GM19043 (cell line): ENCODE measurements around the gene SLC7A5.
"Not testable (repeated sequence)": the region's sequence is repeated elsewhere in the genome, so short reads cannot be mapped to it uniquely, and the experiment has no call there.

ENCODE experiments used
- ATAC-seq: cut with Tn5 transposase; IDR thresholded peaks from one replicate; pipeline ENCODE4 v1.9.1; 2021; ENCODE audit warnings: low read depth; ENCODE audit not compliant: unreplicated experiment

SLC7A5 gene

GRCh38 chr16:87869061-87869878 is at the start of gene SLC7A5:
Gene SLC7A5, minus strand, starts transcription at chr16:87869507. Its CDS starts 85 bp downstream, at chr16:87869422.
- not testable (repeated sequence) for ATAC-seq

- no peak for ATAC-seq
Observed at GRCh38 chr16:87918338-87918737, 49.0 kb upstream of the SLC7A5 start.

- no peak for ATAC-seq
Observed at GRCh38 chr16:87917503-87917902, 48.2 kb upstream of the SLC7A5 start.

DNA sequence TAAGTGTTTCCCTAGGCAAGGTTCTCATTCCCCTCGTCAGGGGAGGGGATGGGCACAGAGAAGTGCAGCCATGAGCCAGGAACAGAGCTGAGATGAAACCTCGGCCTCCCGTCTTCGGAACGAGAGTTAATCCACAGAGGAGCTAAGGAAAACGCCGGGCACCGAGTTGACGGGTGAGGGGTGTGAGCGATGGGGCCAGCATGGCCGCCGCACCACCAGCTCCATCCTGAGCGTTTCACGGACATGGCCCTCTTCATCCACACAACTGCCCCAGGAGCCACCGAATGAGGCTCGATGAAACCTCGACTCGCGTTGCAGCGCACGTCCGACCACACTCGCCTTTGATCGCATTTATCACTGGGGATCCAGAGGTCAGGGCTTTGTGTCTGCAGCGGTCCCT is 45.5 kb upstream of the SLC7A5 start:
- no peak for ATAC-seq

DNA sequence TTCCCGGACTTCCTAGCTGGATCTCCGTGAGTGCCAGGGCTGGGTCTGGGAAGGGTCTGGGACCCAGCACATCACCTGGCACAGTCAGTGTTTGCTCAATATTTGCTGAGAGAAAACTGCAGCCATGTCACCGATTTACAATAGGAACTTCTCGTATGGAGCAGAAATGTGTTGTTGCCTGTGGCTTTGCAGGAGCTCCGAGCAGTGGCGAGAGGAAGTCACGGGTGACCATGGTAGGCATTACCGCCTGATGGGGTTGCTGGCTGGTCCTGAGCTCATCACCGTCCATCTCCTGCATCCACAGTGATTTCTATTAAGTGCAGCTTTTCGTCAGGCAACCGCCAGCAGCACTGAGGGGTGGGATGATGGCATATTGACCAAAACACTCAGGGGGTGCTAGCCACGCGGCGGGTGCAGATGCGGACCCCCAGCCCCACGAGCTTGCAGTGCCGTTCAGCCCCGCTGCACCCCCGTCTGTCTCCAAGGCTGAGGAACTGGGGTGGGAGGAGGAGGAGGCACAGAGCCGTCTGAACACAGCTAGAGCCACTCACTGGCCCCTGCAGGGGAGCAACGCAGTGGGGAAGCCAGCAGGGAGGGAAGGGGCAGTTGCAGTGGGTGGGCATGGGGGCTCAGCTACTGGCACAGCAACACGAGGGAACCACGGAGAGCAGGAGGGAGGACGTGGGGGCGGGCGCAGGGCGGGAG is 44.9 kb upstream of the SLC7A5 start:
- ATAC-seq = not testable (repeated sequence)

DNA sequence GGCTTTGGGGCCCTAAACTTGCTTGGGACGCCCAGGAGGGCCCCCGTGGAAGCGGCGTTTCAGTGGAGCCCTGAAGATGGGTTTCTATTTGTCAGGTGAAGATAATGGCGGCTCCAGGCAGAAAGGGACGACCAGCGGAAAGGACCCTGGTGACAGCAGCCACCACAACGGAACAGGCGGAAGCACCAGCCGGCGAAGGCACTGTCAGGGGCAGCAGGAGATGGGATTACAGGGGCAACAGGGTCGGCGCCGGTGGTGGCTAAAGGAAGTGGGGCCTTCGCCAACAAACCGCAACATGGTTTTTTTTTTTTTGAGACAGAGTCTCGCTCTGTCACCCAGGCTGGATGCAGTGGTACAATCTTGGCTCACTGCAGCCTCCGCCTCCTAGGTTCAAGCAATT is 43.4 kb upstream of the SLC7A5 start:
- ATAC-seq = not testable (repeated sequence)

GRCh38 chr16:87911106-87911763 is 41.9 kb upstream of the SLC7A5 start:
- ATAC-seq = not testable (repeated sequence)

DNA sequence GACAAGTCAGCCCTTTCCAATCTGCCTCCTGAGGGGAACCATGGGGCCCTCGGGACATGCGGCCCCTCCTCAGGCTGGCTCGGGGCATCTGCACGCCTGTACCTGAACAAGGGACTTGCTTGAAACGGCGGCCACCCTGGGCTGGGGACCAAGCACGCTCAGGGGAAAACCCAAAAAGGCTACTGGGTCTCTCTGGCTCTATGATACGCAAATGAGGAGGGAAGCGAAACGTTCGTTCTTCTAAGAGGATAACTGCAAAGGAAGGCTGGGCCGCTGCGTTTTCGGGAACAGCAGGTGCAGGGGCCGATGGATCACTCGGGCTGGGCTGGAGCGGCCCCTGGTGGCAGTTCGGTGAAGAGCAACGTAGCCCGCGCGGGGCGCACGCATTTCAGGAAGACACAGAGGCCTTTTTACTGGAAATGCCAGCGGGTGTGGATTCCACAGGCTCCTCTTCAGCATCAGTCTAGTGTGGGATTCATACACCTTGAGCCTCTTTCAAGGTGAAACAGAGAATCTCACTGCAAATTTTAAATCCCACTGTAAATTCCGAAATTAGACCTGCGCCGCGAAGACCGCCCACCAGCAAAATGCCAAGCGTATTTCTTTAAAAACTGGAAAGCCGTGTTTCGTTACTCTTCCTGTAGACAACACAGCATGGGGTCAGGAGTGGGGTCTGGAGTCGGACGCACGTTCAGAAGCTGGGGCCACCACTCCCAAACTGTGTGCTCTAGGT is 40.1 kb upstream of the SLC7A5 start:
- peak; percentile 81 for ATAC-seq

GRCh38 chr16:87908101-87908500 is 38.8 kb upstream of the SLC7A5 start:
- ATAC-seq = not testable (repeated sequence)

DNA sequence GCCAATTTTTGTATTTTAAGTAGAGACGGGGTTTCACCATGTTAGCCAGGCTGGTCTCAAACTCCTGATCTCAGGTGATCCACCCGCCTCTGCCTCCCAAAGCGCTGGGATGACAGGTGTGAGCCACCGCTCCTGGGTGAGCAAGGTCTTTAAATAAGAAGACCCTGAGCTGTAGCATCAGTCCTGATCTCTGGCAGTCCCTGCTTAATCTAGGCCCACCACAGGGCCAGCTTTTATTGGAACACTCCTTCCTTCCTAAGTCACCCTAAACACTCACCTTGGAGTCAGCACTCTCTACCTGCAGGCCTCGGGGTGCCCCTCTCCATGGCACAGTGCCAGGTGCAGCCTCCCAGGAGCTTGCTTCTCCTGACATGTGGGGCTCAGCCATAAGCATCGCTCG is 36.2 kb upstream of the SLC7A5 start:
- not testable (repeated sequence) for ATAC-seq

GRCh38 chr16:87904963-87905362 is 35.7 kb upstream of the SLC7A5 start:
- ATAC-seq = not testable (repeated sequence)

GRCh38 chr16:87900489-87900888 is 31.2 kb upstream of the SLC7A5 start:
- not testable (repeated sequence) for ATAC-seq

- no peak for ATAC-seq
Observed at GRCh38 chr16:87897521-87898505, 28.5 kb upstream of the SLC7A5 start.

GRCh38 chr16:87896924-87897520 is 27.7 kb upstream of the SLC7A5 start:
- ATAC-seq = not testable (repeated sequence)

DNA sequence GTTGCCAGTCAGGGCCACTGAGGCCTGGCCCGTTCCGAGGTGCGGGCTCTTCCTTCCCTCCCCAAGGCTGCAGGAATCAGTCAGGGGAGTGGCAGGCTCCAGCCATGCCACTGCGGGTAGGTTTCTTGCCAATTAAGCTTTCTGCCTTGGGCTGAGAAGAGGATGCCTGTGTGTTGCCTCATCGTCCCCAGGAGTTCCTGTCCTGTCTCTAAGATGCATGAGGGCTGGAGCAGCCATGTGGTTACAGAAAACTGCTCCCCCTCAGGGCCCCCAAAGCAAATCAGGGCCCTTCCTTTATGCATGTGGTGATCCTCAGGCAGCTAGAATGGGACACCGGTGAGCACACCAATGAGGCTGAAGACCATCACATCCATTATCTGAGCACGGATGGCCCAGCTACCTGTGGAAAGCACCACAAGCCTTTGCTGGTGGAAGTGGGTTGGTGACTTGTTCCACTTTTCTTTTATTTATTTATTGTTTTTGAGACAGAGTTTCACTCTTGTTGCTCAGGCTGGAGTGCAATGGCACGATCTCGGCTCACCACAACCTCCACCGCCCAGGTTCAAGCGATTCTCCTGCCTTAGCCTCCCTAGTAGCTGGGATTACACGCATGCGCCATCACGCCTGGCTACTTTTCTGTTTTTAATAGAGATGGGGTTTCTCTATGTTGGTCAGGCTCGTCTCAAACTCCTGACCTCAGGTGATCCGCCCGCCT is 27.0 kb upstream of the SLC7A5 start:
- ATAC-seq = not testable (repeated sequence)

DNA sequence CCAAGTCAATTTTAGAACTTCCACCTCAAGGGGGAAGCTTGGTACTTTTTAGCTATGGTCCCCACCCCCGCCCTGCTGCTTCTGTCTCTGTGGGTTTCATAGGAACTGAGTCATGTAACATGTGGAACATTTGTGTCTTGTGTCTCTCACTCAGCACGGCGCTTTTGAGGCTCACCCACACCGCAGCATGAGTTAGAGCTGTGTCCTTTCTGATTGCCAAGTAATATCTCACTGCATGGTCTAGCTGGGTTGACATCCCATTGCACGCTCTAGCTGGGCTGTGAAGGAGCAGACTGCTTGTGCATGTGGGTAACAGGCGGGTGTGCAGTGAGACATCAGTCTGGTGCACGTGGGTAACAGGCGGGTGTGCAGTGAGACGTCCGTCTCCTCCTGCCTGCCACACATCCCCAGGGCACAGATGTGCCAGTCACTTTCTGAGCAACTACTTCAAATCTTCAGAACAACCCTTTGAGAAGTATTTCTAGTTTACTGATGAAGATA is 26.4 kb upstream of the SLC7A5 start:
- peak; percentile 59 for ATAC-seq

GRCh38 chr16:87894005-87894404 is 24.7 kb upstream of the SLC7A5 start:
- not testable (repeated sequence) for ATAC-seq

DNA sequence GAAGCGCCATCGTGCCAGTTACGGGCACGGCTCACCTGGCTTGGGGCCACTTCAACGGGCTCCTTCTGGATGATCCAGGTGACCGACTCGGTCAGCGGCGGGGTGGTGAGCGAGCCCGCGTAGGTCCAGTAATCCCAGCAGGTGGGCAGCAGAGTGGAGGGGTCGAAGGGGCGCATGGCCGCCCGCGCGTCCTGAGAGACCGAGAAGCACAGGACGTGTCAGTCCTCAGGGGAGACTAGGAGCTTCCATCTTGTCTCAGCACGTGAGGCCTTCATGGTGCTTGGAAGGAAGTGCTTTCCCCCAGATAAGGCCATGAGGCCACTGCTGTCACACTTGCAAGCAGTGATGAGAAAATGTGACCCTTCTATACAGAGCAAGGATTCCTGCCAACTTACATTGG is 22.5 kb upstream of the SLC7A5 start:
- no peak for ATAC-seq
